Astrocyte (in vitro differentiated cells and primary cell): ENCODE measurements around the gene PDE4C.

Source experiments
- EZH2 ChIP-seq: IDR thresholded peaks from 2 replicates; pipeline ENCODE4 v1.6.1; 2012; ENCODE audit warnings: mild to moderate bottlenecking, low read length, inconsistent platforms; ENCODE audit not compliant: insufficient read depth
- TF ChIP-seq, protein P1 (sequence below): IDR thresholded peaks from 2 replicates; pipeline ENCODE4 v1.5.1; 2011; ENCODE audit warnings: low read depth, mild to moderate bottlenecking, inconsistent platforms, low read length, moderate library complexity; ENCODE audit not compliant: insufficient read depth

DNA sequence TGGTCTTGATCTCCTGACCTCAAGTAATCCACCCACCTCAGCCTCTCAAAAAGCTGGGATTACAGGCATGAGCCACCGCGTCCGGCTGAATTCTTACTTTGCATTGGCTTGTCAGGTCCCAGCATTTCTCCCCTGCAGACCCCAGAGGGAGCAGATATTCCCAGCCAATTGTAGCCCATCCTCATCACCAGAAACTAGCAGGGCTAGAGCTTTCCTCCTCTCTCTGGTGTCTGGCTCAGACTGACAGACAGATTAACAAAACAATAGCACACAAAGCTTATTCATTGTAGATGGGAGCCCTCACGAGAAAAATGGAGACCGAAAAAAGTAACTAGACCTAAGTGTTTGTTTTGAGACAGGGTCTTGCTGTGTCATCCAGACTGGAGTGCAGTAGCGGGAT, 40.7 kb downstream of the PDE4C start:
- TF ChIP-seq, protein P1, sequence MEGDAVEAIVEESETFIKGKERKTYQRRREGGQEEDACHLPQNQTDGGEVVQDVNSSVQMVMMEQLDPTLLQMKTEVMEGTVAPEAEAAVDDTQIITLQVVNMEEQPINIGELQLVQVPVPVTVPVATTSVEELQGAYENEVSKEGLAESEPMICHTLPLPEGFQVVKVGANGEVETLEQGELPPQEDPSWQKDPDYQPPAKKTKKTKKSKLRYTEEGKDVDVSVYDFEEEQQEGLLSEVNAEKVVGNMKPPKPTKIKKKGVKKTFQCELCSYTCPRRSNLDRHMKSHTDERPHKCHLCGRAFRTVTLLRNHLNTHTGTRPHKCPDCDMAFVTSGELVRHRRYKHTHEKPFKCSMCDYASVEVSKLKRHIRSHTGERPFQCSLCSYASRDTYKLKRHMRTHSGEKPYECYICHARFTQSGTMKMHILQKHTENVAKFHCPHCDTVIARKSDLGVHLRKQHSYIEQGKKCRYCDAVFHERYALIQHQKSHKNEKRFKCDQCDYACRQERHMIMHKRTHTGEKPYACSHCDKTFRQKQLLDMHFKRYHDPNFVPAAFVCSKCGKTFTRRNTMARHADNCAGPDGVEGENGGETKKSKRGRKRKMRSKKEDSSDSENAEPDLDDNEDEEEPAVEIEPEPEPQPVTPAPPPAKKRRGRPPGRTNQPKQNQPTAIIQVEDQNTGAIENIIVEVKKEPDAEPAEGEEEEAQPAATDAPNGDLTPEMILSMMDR: no peak
- no peak for TF ChIP-seq EZH2
